ENCODE data around the gene PFDN6. TPM values are rescaled to one million over a fixed set of nuclear protein-coding genes. Genes with fewer than 3 reads are reported as not detected.

The PFDN6 gene
- total and polyA plus RNA-seq, 2 of the 13 experiments (the other 11 are each of a cell fraction or from before 2014, with no cell fraction given) = 75.5 to 87.0 TPM

DNA sequence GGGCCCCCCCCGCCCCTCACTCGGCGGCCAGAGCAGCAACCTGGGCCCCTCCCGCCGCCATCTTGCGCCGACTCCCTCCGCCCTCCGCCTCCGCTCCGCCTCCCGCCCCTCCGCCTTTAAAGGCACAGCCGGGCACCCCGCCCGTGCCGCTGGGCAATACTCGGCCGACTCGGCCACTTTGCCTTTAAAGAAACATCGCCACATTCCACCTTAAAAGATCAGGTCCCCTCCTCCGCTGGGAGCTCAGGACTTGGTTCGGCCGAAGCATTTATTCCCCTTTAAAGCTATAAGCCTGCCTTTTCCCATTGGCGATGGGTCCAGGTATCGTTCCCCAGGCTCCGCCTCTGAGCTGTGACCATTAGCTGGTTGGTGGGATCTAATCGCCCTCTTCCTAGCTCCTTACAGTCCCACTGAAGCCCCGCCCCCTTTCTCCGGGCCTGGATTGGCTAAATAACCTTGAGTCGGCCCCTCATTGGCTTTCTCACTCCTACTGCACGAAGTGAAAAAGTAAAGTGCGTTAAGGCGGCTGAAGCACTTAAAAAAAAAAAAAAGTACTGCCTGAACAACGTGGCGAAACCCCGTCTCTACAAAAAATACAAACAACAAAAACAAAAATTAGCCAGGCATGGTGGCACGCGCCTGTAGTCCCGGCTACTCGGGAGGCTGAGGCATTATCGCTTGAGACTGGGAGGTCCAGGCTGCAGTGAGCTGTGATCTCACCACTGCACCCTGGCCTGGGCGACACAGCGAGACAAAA is 28.4 kb downstream of the PFDN6 start, which contains the start of gene ZBTB22 (continued):
- TF ChIP-seq, protein P1, sequence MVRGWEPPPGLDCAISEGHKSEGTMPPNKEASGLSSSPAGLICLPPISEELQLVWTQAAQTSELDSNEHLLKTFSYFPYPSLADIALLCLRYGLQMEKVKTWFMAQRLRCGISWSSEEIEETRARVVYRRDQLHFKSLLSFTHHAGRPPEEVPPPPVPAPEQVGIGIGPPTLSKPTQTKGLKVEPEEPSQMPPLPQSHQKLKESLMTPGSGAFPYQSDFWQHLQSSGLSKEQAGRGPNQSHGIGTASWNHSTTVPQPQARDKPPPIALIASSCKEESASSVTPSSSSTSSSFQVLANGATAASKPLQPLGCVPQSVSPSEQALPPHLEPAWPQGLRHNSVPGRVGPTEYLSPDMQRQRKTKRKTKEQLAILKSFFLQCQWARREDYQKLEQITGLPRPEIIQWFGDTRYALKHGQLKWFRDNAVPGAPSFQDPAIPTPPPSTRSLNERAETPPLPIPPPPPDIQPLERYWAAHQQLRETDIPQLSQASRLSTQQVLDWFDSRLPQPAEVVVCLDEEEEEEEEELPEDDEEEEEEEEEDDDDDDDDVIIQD (CRISPR knock-in tag; IDR thresholded peaks at IDR 0.05; ENCODE audit: low read depth) = peak; percentile 31; the same call in 1 of the 2 replicates
- TF ChIP-seq CREM (IDR thresholded peaks at IDR 0.05) (peak; percentile 63), CREM (CRISPR knock-in tag; IDR thresholded peaks at IDR 0.05) (no peak), RXRB (CRISPR knock-in tag; IDR thresholded peaks at IDR 0.05; ENCODE audit: borderline replicate concordance) (peak; percentile 10; the same call in 1 of the 2 replicates), SRY (CRISPR knock-in tag; IDR thresholded peaks at IDR 0.05) (no peak), IRF2 (CRISPR knock-in tag; IDR thresholded peaks at IDR 0.05) (0 out of 2 replicates have a peak, but pooled peaks have one; percentile 13), MED1 (CRISPR knock-in tag; IDR thresholded peaks at IDR 0.05) (no peak; the same call in 1 of the 2 replicates), ZNF136 (CRISPR knock-in tag; IDR thresholded peaks at IDR 0.05; ENCODE audit: low read depth) (0 out of 2 replicates have a peak, but pooled peaks have one; percentile 52)
- TF ChIP-seq, protein P2, sequence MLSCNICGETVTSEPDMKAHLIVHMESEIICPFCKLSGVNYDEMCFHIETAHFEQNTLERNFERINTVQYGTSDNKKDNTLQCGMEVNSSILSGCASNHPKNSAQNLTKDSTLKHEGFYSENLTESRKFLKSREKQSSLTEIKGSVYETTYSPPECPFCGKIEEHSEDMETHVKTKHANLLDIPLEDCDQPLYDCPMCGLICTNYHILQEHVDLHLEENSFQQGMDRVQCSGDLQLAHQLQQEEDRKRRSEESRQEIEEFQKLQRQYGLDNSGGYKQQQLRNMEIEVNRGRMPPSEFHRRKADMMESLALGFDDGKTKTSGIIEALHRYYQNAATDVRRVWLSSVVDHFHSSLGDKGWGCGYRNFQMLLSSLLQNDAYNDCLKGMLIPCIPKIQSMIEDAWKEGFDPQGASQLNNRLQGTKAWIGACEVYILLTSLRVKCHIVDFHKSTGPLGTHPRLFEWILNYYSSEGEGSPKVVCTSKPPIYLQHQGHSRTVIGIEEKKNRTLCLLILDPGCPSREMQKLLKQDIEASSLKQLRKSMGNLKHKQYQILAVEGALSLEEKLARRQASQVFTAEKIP (CRISPR knock-in tag; IDR thresholded peaks at IDR 0.05; ENCODE audit: borderline replicate concordance) = no peak
